Gastroesophageal sphincter (tissue), 3 donors: Measurements from ENCODE around the gene ZMIZ1.

Source experiments
- EP300 ChIP-seq: sonication (generic); formaldehyde crosslinking; IDR thresholded peaks from one replicate; pipeline ENCODE4 v1.6.1; 2017; ENCODE audit warnings: antibody characterized with exemption, mild to moderate bottlenecking
- POLR2A ChIP-seq, 2 donors: fragments of 450-650 bp; IDR thresholded peaks; one replicate each; pipeline ENCODE4 v1.6.1; 2017; ENCODE audit warnings: antibody characterized with exemption in 2 of 2, mild to moderate bottlenecking in 2 of 2, moderate library complexity in 1 of 2
- POLR2AphosphoS5 ChIP-seq: sonication (generic); formaldehyde crosslinking; IDR thresholded peaks from one replicate; pipeline ENCODE4 v1.6.1; 2017; ENCODE audit warnings: antibody characterized with exemption
- TF ChIP-seq, protein P1 (sequence below), 4 experiments: fragments of 200-600 bp in 2 of 4; fragments of 450-650 bp in 2 of 4; sonication (generic) in 1 of 4; IDR thresholded peaks; one replicate each; pipeline ENCODE4 v1.5.1; 2017 to 2019; ENCODE audit warnings: antibody characterized with exemption in 4 of 4, mild to moderate bottlenecking in 2 of 4, moderate library complexity in 2 of 4

DNA sequence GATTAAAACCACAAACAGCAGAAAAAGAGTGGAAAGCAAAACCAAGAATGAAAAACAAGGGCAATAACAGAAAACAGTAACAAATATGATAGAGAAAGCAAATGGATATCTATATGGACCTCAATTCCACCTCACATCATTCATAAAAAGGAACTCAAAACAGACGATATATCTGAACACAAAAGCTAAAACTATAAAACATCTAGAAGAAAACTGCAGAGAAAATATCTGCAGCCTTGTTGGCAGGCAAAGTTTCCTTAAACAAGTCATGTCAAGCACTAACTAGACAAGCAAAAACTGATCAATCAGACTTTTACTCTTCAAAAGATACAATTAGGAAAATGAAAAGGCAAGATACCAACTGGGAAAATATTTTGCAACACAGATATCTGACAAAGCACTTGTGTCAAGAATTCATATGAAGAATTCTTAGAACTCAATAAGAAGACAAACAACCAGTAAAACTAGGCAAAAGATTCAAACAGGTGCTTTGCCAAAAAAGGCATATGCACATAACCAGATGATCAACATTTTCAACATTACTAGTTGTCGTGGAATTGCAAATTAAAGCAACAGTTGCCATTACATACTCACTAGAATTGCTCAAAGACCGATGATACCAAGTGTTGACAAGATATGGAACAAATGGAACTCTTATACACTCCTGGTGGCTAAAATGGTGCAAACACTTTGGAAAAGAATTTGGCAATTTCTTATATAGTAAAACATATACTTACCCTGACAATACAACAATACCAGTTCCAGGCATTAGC is 25.9 kb upstream of the ZMIZ1 start:
- TF ChIP-seq, protein P1, sequence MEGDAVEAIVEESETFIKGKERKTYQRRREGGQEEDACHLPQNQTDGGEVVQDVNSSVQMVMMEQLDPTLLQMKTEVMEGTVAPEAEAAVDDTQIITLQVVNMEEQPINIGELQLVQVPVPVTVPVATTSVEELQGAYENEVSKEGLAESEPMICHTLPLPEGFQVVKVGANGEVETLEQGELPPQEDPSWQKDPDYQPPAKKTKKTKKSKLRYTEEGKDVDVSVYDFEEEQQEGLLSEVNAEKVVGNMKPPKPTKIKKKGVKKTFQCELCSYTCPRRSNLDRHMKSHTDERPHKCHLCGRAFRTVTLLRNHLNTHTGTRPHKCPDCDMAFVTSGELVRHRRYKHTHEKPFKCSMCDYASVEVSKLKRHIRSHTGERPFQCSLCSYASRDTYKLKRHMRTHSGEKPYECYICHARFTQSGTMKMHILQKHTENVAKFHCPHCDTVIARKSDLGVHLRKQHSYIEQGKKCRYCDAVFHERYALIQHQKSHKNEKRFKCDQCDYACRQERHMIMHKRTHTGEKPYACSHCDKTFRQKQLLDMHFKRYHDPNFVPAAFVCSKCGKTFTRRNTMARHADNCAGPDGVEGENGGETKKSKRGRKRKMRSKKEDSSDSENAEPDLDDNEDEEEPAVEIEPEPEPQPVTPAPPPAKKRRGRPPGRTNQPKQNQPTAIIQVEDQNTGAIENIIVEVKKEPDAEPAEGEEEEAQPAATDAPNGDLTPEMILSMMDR (IDR thresholded peaks at IDR 0.05) = no peak
- no peak for TF ChIP-seq POLR2A (IDR thresholded peaks at IDR 0.05)
- no peak for TF ChIP-seq EP300
- no peak for TF ChIP-seq POLR2AphosphoS5
